Amniotic epithelial cell (primary cell): ENCODE results near the gene ABCC3.

ENCODE experiments used
- DNase-seq: peaks from one replicate; pipeline ENCODE4 v3.0.0-alpha.2; 2010; ENCODE audit warnings: low read depth

The ABCC3 gene

DNA sequence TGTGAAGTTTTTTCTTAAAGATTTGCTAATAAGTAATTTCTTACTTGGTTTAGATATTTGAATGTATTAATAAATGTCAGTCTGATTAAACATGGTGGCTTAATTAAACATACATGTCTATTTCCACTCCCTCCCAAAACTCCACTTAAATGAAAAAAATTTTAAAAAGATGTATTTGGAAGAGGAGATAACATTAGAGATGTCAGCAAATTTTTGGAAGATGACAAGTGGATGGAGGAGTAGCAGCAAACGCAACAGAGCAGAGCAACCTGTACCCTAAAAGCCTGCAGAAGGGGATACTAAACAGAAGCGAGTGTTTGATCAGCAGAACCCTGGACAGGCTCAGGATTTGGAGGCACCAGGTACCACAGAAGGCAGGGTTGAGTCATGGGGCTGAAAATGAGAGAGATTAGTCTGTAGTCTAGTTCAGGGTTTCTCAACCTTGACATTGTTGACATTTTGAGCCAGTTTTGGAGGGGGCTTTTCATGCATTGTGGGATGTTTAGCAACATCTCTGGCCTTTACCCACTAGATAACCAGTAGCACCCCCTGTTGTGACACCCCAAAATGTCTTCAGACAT is 102.5 kb downstream of the ABCC3 start:
- DNase-seq = peak; percentile 70

DNA sequence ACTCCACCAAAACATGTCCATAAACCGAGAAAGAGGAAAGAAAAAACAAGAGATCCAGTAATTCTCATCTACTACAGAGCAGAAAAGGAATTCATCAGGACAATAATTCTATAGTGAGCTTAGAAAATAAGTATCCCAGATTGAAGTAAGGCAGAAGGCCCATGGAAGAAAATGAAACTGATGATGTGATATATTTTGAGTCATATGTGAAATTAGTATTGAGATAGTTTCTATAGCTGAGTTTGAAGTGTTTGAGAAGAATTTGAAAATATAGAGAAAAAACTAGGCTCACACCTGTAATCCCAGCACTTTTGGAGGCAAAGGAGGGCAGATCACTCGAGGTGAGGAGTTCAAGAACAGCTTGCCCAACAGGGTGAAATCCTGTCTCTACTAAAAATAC is 104.4 kb downstream of the ABCC3 start:
- no peak for DNase-seq
